SK-N-SH (cell line): ENCODE data around the gene SLC39A13. TPM values are rescaled to one million over a fixed set of nuclear protein-coding genes. Genes with fewer than 3 reads are reported as not detected.
A peak's percentile ranks its signal among the peaks of the same experiment; 100 is the strongest.

Experiments used
- CTCF ChIA-PET: fragments of 300-600, 350-600 bp; formaldehyde crosslinking; extraction: SDS; loops from one replicate; lab custom pipeline; 2021; lab: Yijun Ruan, JAX
- POLR2A ChIA-PET: fragments of 350-600 bp; sonication (Branson Sonifier 250); formaldehyde crosslinking; extraction: SDS; loops from one replicate; lab custom pipeline; 2020; ENCODE audit warnings: antibody characterized with exemption, inconsistent platforms; lab: Yijun Ruan, JAX
- DNase-seq: peaks from one replicate; pipeline ENCODE4 v3.0.0; 2012
- H2AFZ ChIP-seq: fragments of 200-600 bp; sonication (generic); 2 replicates; pipeline ENCODE4 v1.8.1; 2016; ENCODE audit warnings: antibody characterized with exemption, mild to moderate bottlenecking, low read depth
- H3F3A ChIP-seq: fragments of 200-600 bp; sonication (generic); replicated peaks from 2 replicates; pipeline ENCODE3; 2016; ENCODE audit warnings: antibody characterized with exemption, mild to moderate bottlenecking; ENCODE audit not compliant: insufficient read depth
- H3K27ac ChIP-seq, 2 experiments: fragments of 200-500 bp in 1 of 2; fragments of 200-600 bp in 1 of 2; sonication (Bioruptor generic) in 1 of 2; sonication (generic), shearing (Covaris generic) in 1 of 2; 2 replicates each; pipeline versions ENCODE4 v1.5.1 to v1.6.1; 2014 to 2016; ENCODE audit warnings: low read depth in 2 of 2, inconsistent platforms in 1 of 2, low read length in 1 of 2, mild to moderate bottlenecking in 1 of 2, mixed read lengths in 1 of 2
- H3K27me3 ChIP-seq: fragments of 200-600 bp; sonication (generic), shearing (Covaris generic); 2 replicates; pipeline ENCODE4 v1.6.1; 2016; ENCODE audit warnings: mixed run types; ENCODE audit not compliant: insufficient read depth
- H3K36me3 ChIP-seq, 2 experiments: fragments of 200-500 bp in 1 of 2; fragments of 200-600 bp in 1 of 2; sonication (Bioruptor generic) in 1 of 2; sonication (generic) in 1 of 2; replicated peaks in 1 of 2; 2 replicates each; pipeline versions ENCODE3 to v1.5.1; 2014 to 2016; ENCODE audit warnings: low read length in 1 of 2, mild to moderate bottlenecking in 1 of 2; ENCODE audit not compliant: insufficient read depth in 2 of 2, control insufficient read depth in 1 of 2
- H3K4me1 ChIP-seq, 2 experiments: fragments of 200-500 bp in 1 of 2; fragments of 200-600 bp in 1 of 2; sonication (Bioruptor generic) in 1 of 2; sonication (generic), shearing (Covaris generic) in 1 of 2; 2 replicates each; pipeline versions ENCODE4 v1.5.1 to v1.6.1; 2014 to 2016; ENCODE audit warnings: low read depth in 1 of 2, low read length in 1 of 2, mixed run types in 1 of 2; ENCODE audit not compliant: insufficient read depth in 2 of 2, control insufficient read depth in 1 of 2
- H3K4me2 ChIP-seq: fragments of 200-600 bp; sonication (generic), shearing (Covaris generic); 2 replicates; pipeline ENCODE4 v1.6.1; 2017; ENCODE audit warnings: mixed run types
- H3K4me3 ChIP-seq, 2 experiments: fragments of 200-500 bp in 1 of 2; fragments of 200-600 bp in 1 of 2; sonication (Bioruptor generic) in 1 of 2; sonication (generic), shearing (Covaris generic) in 1 of 2; 2 replicates each; pipeline versions ENCODE4 v1.5.1 to v1.8.1; 2014 to 2016; ENCODE audit warnings: low read depth in 2 of 2, inconsistent platforms in 1 of 2, low read length in 1 of 2, mild to moderate bottlenecking in 1 of 2, mixed read lengths in 1 of 2, moderate library complexity in 1 of 2
- H3K79me2 ChIP-seq: fragments of 200-600 bp; sonication (generic); 2 replicates; pipeline ENCODE4 v1.8.1; 2017; ENCODE audit warnings: mild to moderate bottlenecking; ENCODE audit not compliant: insufficient read depth
- H3K9ac ChIP-seq: fragments of 200-600 bp; sonication (generic); 2 replicates; pipeline ENCODE4 v1.6.1; 2017; ENCODE audit warnings: mixed run types
- H3K9me2 ChIP-seq: fragments of 200-600 bp; sonication (generic); 2 replicates; pipeline ENCODE4 v1.6.1; 2017; ENCODE audit warnings: mixed run types
- H3K9me3 ChIP-seq: fragments of 200-600 bp; sonication (generic); 2 replicates; pipeline ENCODE4 v1.6.1; 2017; ENCODE audit warnings: mixed run types, mild to moderate bottlenecking, moderate library complexity
- H4K20me1 ChIP-seq: fragments of 200-600 bp; sonication (generic); 2 replicates; pipeline ENCODE4 v1.6.1; 2017; ENCODE audit warnings: mild to moderate bottlenecking, mixed run types; ENCODE audit not compliant: insufficient read depth
- CHD2 ChIP-seq: fragments of 150-350 bp; IDR thresholded peaks from 2 replicates; pipeline ENCODE4 v1.6.1; 2018; ENCODE audit warnings: low read length; ENCODE audit not compliant: partially characterized antibody
- ELF1 ChIP-seq: IDR thresholded peaks from 2 replicates; pipeline ENCODE4 v1.4.0; 2012
- EP300 ChIP-seq, 2 experiments: IDR thresholded peaks; 2 replicates each; pipeline versions ENCODE4 v1.4.0 to v1.6.1; 2012; ENCODE audit warnings: borderline replicate concordance in 1 of 2, low read depth in 1 of 2, low read length in 1 of 2
- EZH2phosphoT487 ChIP-seq: fragments of 200-600 bp; sonication (generic); IDR thresholded peaks from 2 replicates; pipeline ENCODE4 v1.6.1; 2017; ENCODE audit warnings: low read depth, mixed run types, mild to moderate bottlenecking, antibody characterized with exemption, moderate library complexity, borderline replicate concordance
- FOXM1 ChIP-seq: IDR thresholded peaks from 2 replicates; pipeline ENCODE4 v1.4.0; 2012; ENCODE audit warnings: low read depth, mild to moderate bottlenecking
- GABPA ChIP-seq: IDR thresholded peaks from 2 replicates; pipeline ENCODE4 v1.4.0; 2012; ENCODE audit warnings: low read depth, mild to moderate bottlenecking
- GATA2 ChIP-seq: sonication (generic); formaldehyde crosslinking; IDR thresholded peaks from 2 replicates; pipeline ENCODE4 v1.5.0; 2020; ENCODE audit warnings: mild to moderate bottlenecking, missing genetic modification reagents
- MEF2A ChIP-seq: IDR thresholded peaks from 2 replicates; pipeline ENCODE4 v1.4.0; 2012; ENCODE audit warnings: low read depth, borderline replicate concordance
- MXI1 ChIP-seq: IDR thresholded peaks from 2 replicates; pipeline ENCODE4 v1.6.1; 2012; ENCODE audit warnings: mild to moderate bottlenecking, low read depth, low read length, improper control_type of control experiment
- NFIC ChIP-seq: IDR thresholded peaks from 2 replicates; pipeline ENCODE4 v1.4.0; 2012; ENCODE audit warnings: borderline replicate concordance
- NRF1 ChIP-seq: IDR thresholded peaks from 2 replicates; pipeline ENCODE4 v1.6.1; 2012; ENCODE audit warnings: low read depth, mild to moderate bottlenecking, low read length
- RAD21 ChIP-seq: IDR thresholded peaks from 2 replicates; pipeline ENCODE4 v1.6.1; 2012; ENCODE audit warnings: mild to moderate bottlenecking, low read length
- RCOR1 ChIP-seq: fragments of 150-350 bp; IDR thresholded peaks from 2 replicates; pipeline ENCODE4 v1.6.1; 2017; ENCODE audit warnings: antibody characterized with exemption, low read length
- RFX5 ChIP-seq: IDR thresholded peaks from 2 replicates; pipeline ENCODE4 v1.6.1; 2012; ENCODE audit warnings: mild to moderate bottlenecking, improper control_type of control experiment, low read length
- SIN3A ChIP-seq: IDR thresholded peaks from 2 replicates; pipeline ENCODE4 v1.6.1; 2012; ENCODE audit warnings: low read depth, mild to moderate bottlenecking, low read length, moderate library complexity, borderline replicate concordance
- SMC3 ChIP-seq: IDR thresholded peaks from 2 replicates; pipeline ENCODE4 v1.6.1; 2012; ENCODE audit warnings: low read depth, low read length, improper control_type of control experiment
- TAF1 ChIP-seq: IDR thresholded peaks from 2 replicates; pipeline ENCODE4 v1.6.1; 2012; ENCODE audit warnings: low read depth, mild to moderate bottlenecking, low read length, moderate library complexity, borderline replicate concordance
- TCF12 ChIP-seq: IDR thresholded peaks from 2 replicates; pipeline ENCODE4 v1.4.0; 2012
- TEAD4 ChIP-seq: IDR thresholded peaks from 2 replicates; pipeline ENCODE4 v1.4.0; 2012; ENCODE audit warnings: mild to moderate bottlenecking, borderline replicate concordance; ENCODE audit not compliant: insufficient read depth
- USF2 ChIP-seq: fragments of 150-350 bp; IDR thresholded peaks from 2 replicates; pipeline ENCODE4 v1.6.1; 2017; ENCODE audit warnings: antibody characterized with exemption, low read length, low read depth, borderline replicate concordance
- WGBS: methylation state at CpG from one replicate; pipeline ENCODE4 v1.1.6; 2017; ENCODE audit warnings: low lambda C conversion rate; 5-methylcytosine and 5-hydroxymethylcytosine counted together
- polyA plus RNA-seq, 3 experiments: library from polyadenylated mRNA; depleted of rRNA; stranded (reverse); fragments of >200 nt; gene quantifications; 2 replicates each; pipeline ENCODE4 v1.2.3, GENCODE V29; 2012
- TF ChIP-seq, protein P1 (sequence below): fragments of 200-600 bp; sonication (generic); IDR thresholded peaks from 2 replicates; pipeline ENCODE4 v1.6.1; 2017; ENCODE audit warnings: antibody characterized with exemption, mild to moderate bottlenecking, moderate library complexity
- TF ChIP-seq, protein P2 (sequence below): IDR thresholded peaks from 2 replicates; pipeline ENCODE4 v1.4.0; 2012; ENCODE audit warnings: low read depth, borderline replicate concordance
- TF ChIP-seq, protein P3 (sequence below): IDR thresholded peaks from 2 replicates; pipeline ENCODE4; 2012

The SLC39A13 gene
- polyA plus RNA-seq, 1 of the 3 experiments (the other 2 are of a cell fraction) = 65.5 TPM

GRCh38 chr11:47400768-47401279, 7.6 kb upstream of the SLC39A13 start (continued):
- TF ChIP-seq, protein P1, sequence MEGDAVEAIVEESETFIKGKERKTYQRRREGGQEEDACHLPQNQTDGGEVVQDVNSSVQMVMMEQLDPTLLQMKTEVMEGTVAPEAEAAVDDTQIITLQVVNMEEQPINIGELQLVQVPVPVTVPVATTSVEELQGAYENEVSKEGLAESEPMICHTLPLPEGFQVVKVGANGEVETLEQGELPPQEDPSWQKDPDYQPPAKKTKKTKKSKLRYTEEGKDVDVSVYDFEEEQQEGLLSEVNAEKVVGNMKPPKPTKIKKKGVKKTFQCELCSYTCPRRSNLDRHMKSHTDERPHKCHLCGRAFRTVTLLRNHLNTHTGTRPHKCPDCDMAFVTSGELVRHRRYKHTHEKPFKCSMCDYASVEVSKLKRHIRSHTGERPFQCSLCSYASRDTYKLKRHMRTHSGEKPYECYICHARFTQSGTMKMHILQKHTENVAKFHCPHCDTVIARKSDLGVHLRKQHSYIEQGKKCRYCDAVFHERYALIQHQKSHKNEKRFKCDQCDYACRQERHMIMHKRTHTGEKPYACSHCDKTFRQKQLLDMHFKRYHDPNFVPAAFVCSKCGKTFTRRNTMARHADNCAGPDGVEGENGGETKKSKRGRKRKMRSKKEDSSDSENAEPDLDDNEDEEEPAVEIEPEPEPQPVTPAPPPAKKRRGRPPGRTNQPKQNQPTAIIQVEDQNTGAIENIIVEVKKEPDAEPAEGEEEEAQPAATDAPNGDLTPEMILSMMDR = no peak
- no peak for TF ChIP-seq ELF1
- TF ChIP-seq SMC3 = no peak
- TF ChIP-seq FOXM1 = no peak
- no peak for TF ChIP-seq RFX5
- TF ChIP-seq, protein P2, sequence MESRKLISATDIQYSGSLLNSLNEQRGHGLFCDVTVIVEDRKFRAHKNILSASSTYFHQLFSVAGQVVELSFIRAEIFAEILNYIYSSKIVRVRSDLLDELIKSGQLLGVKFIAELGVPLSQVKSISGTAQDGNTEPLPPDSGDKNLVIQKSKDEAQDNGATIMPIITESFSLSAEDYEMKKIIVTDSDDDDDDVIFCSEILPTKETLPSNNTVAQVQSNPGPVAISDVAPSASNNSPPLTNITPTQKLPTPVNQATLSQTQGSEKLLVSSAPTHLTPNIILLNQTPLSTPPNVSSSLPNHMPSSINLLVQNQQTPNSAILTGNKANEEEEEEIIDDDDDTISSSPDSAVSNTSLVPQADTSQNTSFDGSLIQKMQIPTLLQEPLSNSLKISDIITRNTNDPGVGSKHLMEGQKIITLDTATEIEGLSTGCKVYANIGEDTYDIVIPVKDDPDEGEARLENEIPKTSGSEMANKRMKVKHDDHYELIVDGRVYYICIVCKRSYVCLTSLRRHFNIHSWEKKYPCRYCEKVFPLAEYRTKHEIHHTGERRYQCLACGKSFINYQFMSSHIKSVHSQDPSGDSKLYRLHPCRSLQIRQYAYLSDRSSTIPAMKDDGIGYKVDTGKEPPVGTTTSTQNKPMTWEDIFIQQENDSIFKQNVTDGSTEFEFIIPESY = no peak
- TF ChIP-seq GATA2 = peak; percentile 91
- no peak for TF ChIP-seq TEAD4
- TF ChIP-seq TAF1 = no peak
- peak; percentile 13; the same call in 1 of the 2 replicates for TF ChIP-seq RAD21
- TF ChIP-seq MEF2A = no peak
- no peak for TF ChIP-seq TCF12
- no peak for TF ChIP-seq EZH2phosphoT487
- TF ChIP-seq MXI1 = peak; percentile 55; the same call in 1 of the 2 replicates
- peak in 1 of 2 experiments; percentile 62; a peak in 1 of 4 replicates for TF ChIP-seq EP300 (IDR thresholded peaks at IDR 0.05; ENCODE audit: borderline replicate concordance in 1 of 2, low read depth in 1 of 2, low read length in 1 of 2)

- no peaks in the 10 kb centered on the region for H3K27me3 ChIP-seq
- no peaks in the 10 kb centered on the region for H3K36me3 ChIP-seq
- TF ChIP-seq RCOR1 (no peak), NRF1 (no peak), USF2 (no peak), NFIC (no peak), CHD2 (no peak), SIN3A (no peak), RFX5 (no peak), EZH2phosphoT487 (no peak), GABPA (no peak), FOXM1 (no peak), ELF1 (no peak)
- TF ChIP-seq, protein P3, sequence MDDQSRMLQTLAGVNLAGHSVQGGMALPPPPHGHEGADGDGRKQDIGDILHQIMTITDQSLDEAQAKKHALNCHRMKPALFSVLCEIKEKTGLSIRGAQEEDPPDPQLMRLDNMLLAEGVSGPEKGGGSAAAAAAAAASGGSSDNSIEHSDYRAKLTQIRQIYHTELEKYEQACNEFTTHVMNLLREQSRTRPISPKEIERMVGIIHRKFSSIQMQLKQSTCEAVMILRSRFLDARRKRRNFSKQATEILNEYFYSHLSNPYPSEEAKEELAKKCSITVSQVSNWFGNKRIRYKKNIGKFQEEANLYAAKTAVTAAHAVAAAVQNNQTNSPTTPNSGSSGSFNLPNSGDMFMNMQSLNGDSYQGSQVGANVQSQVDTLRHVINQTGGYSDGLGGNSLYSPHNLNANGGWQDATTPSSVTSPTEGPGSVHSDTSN = no peak
- TF ChIP-seq, protein P1 = no peak
- H3K79me2 ChIP-seq = no peaks in the 10 kb centered on the region
- H3K4me1 ChIP-seq = peaks cover 13 to 26% of the 10 kb centered on the region in 2 experiments; a peak in 3 of 4 replicates
- no peak overlapping the region for H3K27ac ChIP-seq
- ChIA-PET POLR2A (no interaction called here), CTCF (interaction anchor here (1.1 to 20.7 kb wide), 4 partner anchors 9 to 103 kb away, joined by 3 to 239 read pairs (median 9); no protein-coding TSS in a partner anchor)
- peaks cover 24% of the 10 kb centered on the region for H3F3A ChIP-seq
- no peak overlapping the region for H3K4me3 ChIP-seq
- no peaks in the 10 kb centered on the region for H3K9me2 ChIP-seq
- H3K4me2 ChIP-seq = no peak overlapping the region
- DNase-seq = no peak
- 87% methylated on average over 4 of the region's 4 CpGs for WGBS
- no peak overlapping the region for H2AFZ ChIP-seq
- no peak overlapping the region for H3K9ac ChIP-seq
- no peaks in the 10 kb centered on the region for H3K9me3 ChIP-seq
- H4K20me1 ChIP-seq = no peaks in the 10 kb centered on the region
Measured at GRCh38 chr11:47403135-47403534, 5.3 kb upstream of the SLC39A13 start.
